K562 (cell line): ENCODE data around the gene RXRA.

Experiments used
- CBX3 ChIP-seq, 2 experiments: IDR thresholded peaks; 1 replicate in 1 of 2; 2 replicates in 1 of 2; pipeline ENCODE4 v1.6.1; 2012; ENCODE audit warnings: inconsistent platforms in 2 of 2, low read length in 2 of 2, borderline replicate concordance in 1 of 2, control low read depth in 1 of 2
- KLF16 ChIP-seq: IDR thresholded peaks from 2 replicates; pipeline ENCODE4 v1.6.1; 2016; ENCODE audit warnings: antibody characterized with exemption
- POLR2A ChIP-seq: fragments of 450-650 bp; conservative IDR thresholded peaks from 2 replicates; pipeline ENCODE4 v1.6.1; 2016
- TAL1 ChIP-seq: fragments of 450-650 bp; IDR thresholded peaks from 2 replicates; pipeline ENCODE4 v1.6.1; 2016; ENCODE audit warnings: mild to moderate bottlenecking
- U2AF1 ChIP-seq: fragments of 200-400 bp; formaldehyde crosslinking; optimal IDR thresholded peaks from 2 replicates; pipeline ENCODE3; 2017; ENCODE audit warnings: mild to moderate bottlenecking, low read depth, low read length, moderate library complexity

DNA sequence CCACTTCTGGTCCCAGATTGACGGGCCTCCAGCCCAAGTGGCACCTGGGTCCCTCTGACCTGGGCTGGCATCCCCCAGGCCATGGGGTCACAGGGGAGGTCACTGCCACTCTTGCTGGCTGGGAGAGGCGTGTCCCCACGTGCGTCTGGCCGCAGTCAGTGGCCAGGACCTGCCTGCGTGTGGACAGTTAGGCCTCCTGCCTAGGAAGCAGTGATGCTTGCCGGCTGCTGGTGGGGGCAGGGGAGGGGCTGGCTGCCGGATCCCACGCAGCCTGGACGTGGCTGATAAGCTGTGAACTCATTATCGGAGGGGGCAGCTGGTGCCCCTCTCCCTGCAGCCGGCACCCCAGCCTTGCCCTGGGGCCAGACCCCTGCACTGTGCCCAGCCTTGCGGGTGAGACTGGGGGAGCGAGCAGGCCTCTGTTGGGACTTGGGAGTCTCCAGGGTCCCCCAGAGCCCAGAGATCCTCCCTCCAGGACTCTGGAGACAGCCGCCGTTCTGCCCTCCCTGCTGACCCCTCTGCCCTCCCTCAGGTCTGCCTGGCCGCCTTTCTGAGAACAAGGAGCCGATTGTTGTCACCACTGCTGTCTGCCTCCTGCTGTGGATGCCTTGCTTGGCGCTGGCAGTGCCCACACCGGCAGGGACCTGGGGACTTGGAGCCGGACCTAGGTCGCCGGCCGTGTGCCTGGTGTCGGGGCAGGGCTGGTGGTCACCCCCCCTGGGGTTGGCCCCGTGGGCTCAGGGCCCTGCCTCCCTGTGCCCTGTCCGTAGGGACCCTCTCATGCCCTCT lies 12.3 kb downstream of the RXRA start:
- TF ChIP-seq U2AF1: no peak
- peak; percentile 99 for TF ChIP-seq TAL1
- no peak for TF ChIP-seq POLR2A
- TF ChIP-seq CBX3 (IDR thresholded peaks at IDR 0.05; ENCODE audit: borderline replicate concordance in 1 of 2, low read length in 2 of 2): peak in 1 of 2 experiments; percentile 45; a peak in 1 of 3 replicates
- TF ChIP-seq KLF16: peak; percentile 98
